ENCODE data around the gene AK9.
"Not testable (repeated sequence)": the region's sequence is repeated elsewhere in the genome, so short reads cannot be mapped to it uniquely, and the experiment has no call there.

Gene AK9

DNA sequence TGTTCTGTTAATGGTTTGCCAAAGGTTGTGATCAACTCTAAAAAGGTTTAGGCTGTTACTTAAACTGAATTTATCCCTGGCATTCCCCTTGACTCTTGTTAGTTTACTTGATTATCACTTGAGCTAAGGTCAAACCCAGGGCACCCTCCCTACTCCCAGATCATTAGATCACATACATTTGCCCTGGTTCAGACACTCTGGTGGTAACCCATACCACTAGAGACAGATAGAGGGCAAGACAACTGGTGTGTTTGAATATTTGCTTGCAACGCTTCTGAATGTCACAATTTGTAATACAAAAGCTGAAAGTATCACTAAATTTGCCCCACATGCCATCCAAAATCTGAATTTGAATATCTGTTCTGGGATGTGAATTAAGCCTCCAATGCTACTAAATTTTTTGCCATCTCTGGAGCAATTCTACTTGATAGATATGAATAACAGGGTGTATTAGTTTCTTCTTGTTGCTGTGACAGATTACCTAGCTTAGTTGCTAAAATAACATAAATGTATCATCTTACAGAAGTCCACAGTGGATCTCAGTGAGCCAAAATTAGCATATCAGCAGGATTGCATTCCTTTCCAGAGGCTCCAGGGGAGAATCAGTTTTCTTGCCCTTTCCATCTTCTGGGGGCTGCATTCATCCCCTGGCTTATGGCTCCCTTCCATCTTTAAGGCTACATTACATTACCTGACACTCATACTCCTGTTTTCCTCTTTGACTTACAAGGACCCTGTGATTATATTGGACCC, 45.4 kb upstream of the AK9 start:
- TF ChIP-seq, protein P1, sequence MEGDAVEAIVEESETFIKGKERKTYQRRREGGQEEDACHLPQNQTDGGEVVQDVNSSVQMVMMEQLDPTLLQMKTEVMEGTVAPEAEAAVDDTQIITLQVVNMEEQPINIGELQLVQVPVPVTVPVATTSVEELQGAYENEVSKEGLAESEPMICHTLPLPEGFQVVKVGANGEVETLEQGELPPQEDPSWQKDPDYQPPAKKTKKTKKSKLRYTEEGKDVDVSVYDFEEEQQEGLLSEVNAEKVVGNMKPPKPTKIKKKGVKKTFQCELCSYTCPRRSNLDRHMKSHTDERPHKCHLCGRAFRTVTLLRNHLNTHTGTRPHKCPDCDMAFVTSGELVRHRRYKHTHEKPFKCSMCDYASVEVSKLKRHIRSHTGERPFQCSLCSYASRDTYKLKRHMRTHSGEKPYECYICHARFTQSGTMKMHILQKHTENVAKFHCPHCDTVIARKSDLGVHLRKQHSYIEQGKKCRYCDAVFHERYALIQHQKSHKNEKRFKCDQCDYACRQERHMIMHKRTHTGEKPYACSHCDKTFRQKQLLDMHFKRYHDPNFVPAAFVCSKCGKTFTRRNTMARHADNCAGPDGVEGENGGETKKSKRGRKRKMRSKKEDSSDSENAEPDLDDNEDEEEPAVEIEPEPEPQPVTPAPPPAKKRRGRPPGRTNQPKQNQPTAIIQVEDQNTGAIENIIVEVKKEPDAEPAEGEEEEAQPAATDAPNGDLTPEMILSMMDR (IDR thresholded peaks at IDR 0.05; ENCODE audit: low read depth, low read length), result no peak
- no peak overlapping the region for H3K4me3 ChIP-seq (ENCODE audit: low read depth, low read length)
- no peaks in the 10 kb centered on the region for H3K36me3 ChIP-seq
- no peaks in the 10 kb centered on the region for H3K9me3 ChIP-seq
- H3K27me3 ChIP-seq, result no peaks in the 10 kb centered on the region
- no peak for DNase-seq
- no peaks in the 10 kb centered on the region for H3K4me1 ChIP-seq

DNA sequence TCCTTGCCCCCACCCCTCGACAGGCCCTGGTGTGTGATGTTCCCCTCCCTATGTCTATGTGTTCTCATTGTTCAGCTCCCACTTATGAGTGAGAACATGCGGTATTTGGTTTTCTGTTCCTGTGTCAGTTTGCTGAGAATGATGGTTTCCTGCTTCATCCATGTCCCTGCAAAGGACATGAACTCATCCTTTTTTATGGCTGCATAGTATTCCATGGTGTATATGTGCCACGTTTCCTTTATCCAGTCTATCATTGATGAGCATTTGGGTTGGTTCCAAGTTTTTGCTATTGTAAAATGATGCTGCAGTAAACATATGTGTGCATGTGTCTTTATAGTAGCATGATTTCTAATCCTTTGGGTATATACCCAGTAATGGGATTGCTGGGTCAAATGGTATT, 34.2 kb upstream of the AK9 start:
- not testable (repeated sequence) for H3K9me3 ChIP-seq; H3K27me3 ChIP-seq; DNase-seq; H3K4me3 ChIP-seq (ENCODE audit: low read depth, low read length); H3K36me3 ChIP-seq; H3K4me1 ChIP-seq

DNA sequence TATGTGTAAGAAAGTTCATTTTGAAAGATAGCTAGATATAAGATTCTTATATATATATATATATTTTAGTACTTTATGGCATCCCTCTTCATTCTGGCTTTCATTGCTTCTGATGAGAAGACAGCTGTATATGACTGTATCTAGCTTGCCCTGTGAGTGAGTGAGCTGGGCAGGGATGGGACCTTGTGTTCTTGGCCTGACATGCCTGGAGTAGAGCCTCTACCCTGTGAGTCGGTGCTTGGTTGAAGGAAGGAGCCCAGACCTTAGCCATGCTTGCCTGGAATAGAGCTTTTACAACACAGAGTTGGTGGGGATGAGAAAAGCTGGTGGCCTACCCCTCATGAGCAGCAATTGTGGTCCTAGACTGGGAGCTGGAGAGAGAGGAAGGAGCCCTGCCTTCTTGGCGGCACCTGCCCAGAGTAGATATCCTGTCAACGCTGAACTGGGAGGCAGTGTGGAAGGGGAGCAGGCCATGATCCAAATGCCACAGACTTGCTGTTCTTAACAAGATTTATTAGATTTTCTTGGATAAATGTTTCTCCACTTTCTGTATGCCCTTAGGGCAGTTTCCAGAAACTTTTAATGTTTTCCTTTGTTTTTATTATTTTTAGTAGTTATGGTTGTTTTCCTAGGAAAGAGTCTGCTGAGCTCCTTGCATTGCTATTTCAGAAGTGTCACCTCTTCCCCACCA, 31.7 kb upstream of the AK9 start:
- Histone ChIP-seq H3K36me3 (no peaks in the 10 kb centered on the region), H3K27me3 (no peaks in the 10 kb centered on the region), H3K9me3 (no peaks in the 10 kb centered on the region), H3K4me3 (ENCODE audit: low read depth, low read length) (no peak overlapping the region), H3K4me1 (no peaks in the 10 kb centered on the region)
- TF ChIP-seq, protein P1 (IDR thresholded peaks at IDR 0.05; ENCODE audit: low read depth, low read length), result no peak
- DNase-seq, result no peak

DNA sequence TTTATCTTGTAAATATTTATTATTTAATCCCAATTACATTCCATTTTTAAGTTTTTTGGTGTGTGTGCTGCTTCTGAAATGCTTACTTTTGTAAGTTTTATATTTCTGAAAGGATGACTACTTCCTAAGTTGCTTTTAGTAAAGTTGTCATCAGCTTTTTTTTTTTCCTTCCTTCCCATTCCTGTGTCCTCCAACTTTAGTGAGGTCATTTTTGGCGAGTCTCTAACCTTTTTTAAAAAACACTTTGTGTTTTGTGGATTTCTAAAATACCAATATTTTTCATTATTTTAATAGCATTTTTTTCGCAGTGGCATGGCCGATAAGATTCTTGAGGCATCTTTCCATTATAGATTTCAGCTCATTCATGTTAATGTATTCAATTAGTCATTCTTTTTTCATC, 31.0 kb upstream of the AK9 start:
- H3K27me3 ChIP-seq, result no peaks in the 10 kb centered on the region
- TF ChIP-seq, protein P1 (IDR thresholded peaks at IDR 0.05; ENCODE audit: low read depth, low read length), result no peak
- no peak overlapping the region for H3K4me3 ChIP-seq (ENCODE audit: low read depth, low read length)
- no peaks in the 10 kb centered on the region for H3K9me3 ChIP-seq
- no peaks in the 10 kb centered on the region for H3K36me3 ChIP-seq
- no peak for DNase-seq
- H3K4me1 ChIP-seq, result no peaks in the 10 kb centered on the region

DNA sequence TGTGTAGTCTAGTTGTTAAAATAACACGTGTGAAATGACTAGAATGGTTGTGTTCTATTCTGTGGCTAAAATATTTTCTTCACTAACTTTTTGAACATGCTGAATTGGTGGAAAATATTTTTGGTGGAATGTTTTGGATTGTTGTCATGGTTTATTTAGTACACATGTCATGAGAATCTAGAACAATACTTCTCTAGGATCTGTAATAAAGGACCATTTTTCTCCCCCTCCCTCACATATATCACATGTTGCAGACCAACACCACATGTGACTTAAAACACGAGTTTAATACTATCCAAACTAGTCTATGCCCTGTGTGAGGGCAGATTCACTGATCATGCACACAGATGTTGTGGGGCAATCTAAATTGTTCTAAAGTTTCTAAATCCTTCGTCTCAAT, 29.3 kb upstream of the AK9 start:
- TF ChIP-seq, protein P1 (IDR thresholded peaks at IDR 0.05; ENCODE audit: low read depth, low read length), result no peak
- Histone ChIP-seq H3K36me3 (no peaks in the 10 kb centered on the region), H3K27me3 (no peaks in the 10 kb centered on the region), H3K9me3 (no peaks in the 10 kb centered on the region), H3K4me3 (ENCODE audit: low read depth, low read length) (no peak overlapping the region), H3K4me1 (no peaks in the 10 kb centered on the region)
- DNase-seq, result no peak

DNA sequence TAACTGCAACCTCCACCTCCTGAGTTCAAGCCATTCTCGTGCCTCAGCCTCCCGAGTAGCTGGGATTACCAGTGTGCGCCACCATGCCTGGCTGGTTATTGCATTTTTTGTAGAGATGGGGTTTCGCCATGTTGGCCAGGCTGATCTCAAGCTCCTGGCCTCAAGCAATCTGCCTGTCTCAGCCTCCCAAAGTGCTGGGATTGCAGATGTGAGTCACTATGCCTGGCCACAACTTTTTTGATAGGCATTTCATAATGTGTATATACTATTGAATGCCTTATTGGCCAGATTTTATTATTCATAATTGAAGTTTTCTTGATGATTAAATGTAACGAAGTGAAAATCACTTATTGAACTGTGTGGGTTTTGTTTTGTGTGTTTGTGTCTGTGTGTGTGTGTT, 28.0 kb upstream of the AK9 start:
- no peak overlapping the region for H3K4me3 ChIP-seq (ENCODE audit: low read depth, low read length)
- DNase-seq, result no peak
- no peaks in the 10 kb centered on the region for H3K27me3 ChIP-seq
- TF ChIP-seq, protein P1 (IDR thresholded peaks at IDR 0.05; ENCODE audit: low read depth, low read length), result no peak
- no peaks in the 10 kb centered on the region for H3K36me3 ChIP-seq
- H3K9me3 ChIP-seq, result no peaks in the 10 kb centered on the region
- H3K4me1 ChIP-seq, result peaks cover 10% of the 10 kb centered on the region
